Measurements from ENCODE around the gene FASTK.

DNA sequence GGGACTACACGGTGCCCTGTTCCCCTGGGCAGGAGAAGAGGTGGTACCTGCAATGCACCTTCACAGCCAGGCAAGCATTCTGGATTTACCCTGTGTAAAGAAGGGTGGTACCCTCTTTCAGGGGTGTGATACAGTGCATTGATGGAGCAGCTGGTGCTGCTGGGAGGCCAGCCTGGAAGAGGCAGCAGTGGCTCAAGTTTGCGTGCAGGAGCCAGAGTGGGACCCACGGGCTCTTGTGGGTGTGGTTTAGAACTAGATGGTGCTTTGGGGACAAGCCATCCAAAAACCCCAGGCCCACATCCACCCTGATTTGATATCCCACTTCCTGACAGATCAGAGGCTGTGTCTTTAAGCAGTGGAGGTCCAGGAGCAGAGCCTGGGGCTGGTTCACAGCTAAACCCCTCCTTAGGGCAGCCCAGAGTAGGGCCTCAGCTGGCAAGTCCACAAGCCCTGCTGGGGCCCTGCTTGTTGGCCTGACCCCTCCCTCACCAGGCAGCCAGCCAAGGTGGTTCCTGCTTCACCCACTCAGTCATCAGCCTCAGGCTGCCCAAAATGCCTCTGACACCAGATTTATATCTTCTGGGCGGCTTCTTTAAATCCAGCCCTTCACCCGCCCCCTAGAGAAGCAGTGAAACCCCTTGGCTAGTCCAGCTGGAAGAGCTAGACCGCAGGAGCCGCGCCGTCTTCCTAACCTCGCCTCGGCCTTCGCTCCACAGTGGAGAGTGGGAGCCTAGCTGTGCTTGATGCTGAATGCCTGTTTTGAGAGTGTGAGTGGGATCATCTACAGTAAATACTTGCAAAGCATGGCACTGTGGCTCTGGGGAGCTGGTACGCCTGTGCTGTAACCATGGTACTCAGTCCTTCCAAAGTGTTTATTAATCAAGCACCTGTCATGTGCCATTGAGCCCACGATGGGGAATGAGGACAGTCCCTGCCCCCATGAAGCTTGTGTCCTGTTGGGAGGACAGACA is 33.7 kb downstream of the FASTK start:
- no peak for TF ChIP-seq EZH2 (IDR thresholded peaks at IDR 0.05; ENCODE audit: insufficient read depth, poor library complexity, severe bottlenecking)
- no peak for TF ChIP-seq EZH2phosphoT487 (IDR thresholded peaks at IDR 0.05; ENCODE audit: insufficient read depth, low read depth)

All from GM23248 (cell line).